ENCODE data around the gene KLK13.
A peak's percentile ranks its signal among the peaks of the same experiment; 100 is the strongest.

KLK13 gene

GRCh38 chr19:51064534-51065220 lies at the start of gene KLK13:
KLK13 (minus strand) TSS chr19:51065092; CDS start chr19:51065067, 25 bp downstream.
- DNase-seq, result no peak

GRCh38 chr19:51114087-51114729 lies 49.3 kb upstream of the KLK13 start:
- DNase-seq, result no peak

- no peak for DNase-seq
Measured at GRCh38 chr19:51111606-51112005, 46.7 kb upstream of the KLK13 start.

GRCh38 chr19:51110666-51110971 lies 45.7 kb upstream of the KLK13 start:
- no peak for DNase-seq

GRCh38 chr19:51108805-51109146 lies 43.9 kb upstream of the KLK13 start:
- no peak for DNase-seq

- DNase-seq, result peak; percentile 99
Measured at GRCh38 chr19:51108066-51108804, 43.3 kb upstream of the KLK13 start, which contains the start of gene CTU1. CTU1 (minus strand) TSS chr19:51108409; CDS start chr19:51104569, 3,840 bp downstream.

- DNase-seq, result no peak
Measured at GRCh38 chr19:51107406-51108065, 42.6 kb upstream of the KLK13 start.

- no peak for DNase-seq
Measured at GRCh38 chr19:51103926-51104341, 39.0 kb upstream of the KLK13 start.

- no peak for DNase-seq
Measured at GRCh38 chr19:51102991-51103390, 38.1 kb upstream of the KLK13 start.

- no peak for DNase-seq
Measured at GRCh38 chr19:51101171-51101865, 36.4 kb upstream of the KLK13 start.

- no peak for DNase-seq
Measured at GRCh38 chr19:51100601-51101000, 35.7 kb upstream of the KLK13 start.

GRCh38 chr19:51099047-51099382 lies 34.1 kb upstream of the KLK13 start:
- DNase-seq, result no peak

GRCh38 chr19:51098365-51099046 lies 33.6 kb upstream of the KLK13 start:
- DNase-seq, result peak; percentile 69

- no peak for DNase-seq
Measured at GRCh38 chr19:51097796-51098195, 32.9 kb upstream of the KLK13 start.

- peak; percentile 67 for DNase-seq
Measured at GRCh38 chr19:51097166-51097738, 32.4 kb upstream of the KLK13 start.

- no peak for DNase-seq
Measured at GRCh38 chr19:51096473-51097165, 31.7 kb upstream of the KLK13 start.

- no peak for DNase-seq
Measured at GRCh38 chr19:51094696-51095279, 29.9 kb upstream of the KLK13 start.

- DNase-seq, result no peak
Measured at GRCh38 chr19:51093510-51094345, 28.8 kb upstream of the KLK13 start.

GRCh38 chr19:51093101-51093500 lies 28.2 kb upstream of the KLK13 start:
- DNase-seq, result no peak

Data from CD4-positive, alpha-beta T cell treated with Interleukin-15 for 1 hour (primary cell).